NCI-H1436 treated with DMSO at 0.1 percent for 48 hours (cell line): ENCODE data around the gene NIN.

Experiments used
- DNase-seq: peaks from one replicate; lab custom pipeline; 2025; lab: John Stamatoyannopoulos, UW

Gene NIN

DNA sequence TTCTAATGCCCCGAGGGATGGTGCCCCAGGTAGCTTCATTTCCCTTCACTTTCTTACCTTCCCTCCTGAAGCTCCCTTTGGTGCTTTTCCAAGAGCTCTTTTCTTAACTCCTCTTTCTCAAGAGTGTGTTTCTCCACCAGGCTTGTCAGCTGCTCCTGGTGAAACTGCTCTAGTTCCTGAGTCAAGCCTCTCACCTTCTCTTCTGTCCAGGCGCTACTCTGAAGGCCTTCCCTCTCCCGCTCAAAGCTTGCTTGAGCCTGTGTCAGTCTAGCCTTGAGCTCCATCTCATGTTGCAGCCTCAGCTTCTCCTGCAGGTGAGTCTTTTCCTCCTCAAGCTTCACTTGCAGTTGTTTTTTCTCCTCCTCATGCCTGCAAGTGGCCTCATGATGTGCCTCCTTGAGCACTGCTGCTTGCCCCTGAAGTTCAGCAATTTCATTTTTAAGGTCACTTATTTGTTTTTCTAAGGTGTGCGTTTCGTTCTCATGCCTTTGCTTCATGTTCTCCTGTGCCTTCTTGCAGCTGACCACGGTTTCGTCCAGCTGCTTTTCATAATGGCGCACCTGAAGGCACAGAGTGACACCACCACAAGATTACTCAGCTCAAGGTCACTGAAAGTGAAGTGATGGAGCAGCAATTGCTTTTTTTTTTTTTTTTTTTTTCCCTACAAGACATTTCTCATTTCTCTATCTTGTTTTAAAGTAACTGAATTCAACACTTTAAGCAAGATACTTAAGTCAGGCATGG is 71.0 kb downstream of the NIN start:
- no peak for DNase-seq

DNA sequence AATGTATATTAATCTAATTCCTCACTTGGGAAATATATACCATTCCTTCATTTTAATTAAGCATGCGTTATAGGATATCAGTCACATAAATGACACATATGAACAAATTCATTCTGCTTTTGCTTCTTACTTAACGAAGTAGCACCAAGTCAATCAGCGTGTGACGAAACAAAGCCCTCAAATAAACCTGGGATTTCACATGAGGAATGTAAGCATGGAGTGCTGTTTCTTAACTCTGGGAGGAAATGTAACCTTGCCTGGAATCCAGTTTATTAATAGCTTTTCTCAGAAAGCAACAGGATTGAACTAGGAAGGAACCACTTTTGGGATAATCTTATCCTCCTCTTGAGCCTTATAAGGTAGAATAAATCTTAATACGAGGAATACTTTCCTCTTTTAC is 72.0 kb downstream of the NIN start:
- no peak for DNase-seq

GRCh38 chr14:50758305-50758704 is 72.7 kb downstream of the NIN start:
- DNase-seq: no peak

- DNase-seq: no peak
Measured at GRCh38 chr14:50757702-50758101, 73.3 kb downstream of the NIN start.

GRCh38 chr14:50756300-50756699 is 74.7 kb downstream of the NIN start:
- no peak for DNase-seq

- no peak for DNase-seq
Measured at GRCh38 chr14:50750323-50750722, 80.6 kb downstream of the NIN start.

GRCh38 chr14:50745401-50746058 is 85.4 kb downstream of the NIN start:
- DNase-seq: no peak

- DNase-seq: no peak
Measured at GRCh38 chr14:50744231-50744630, 86.7 kb downstream of the NIN start.

GRCh38 chr14:50741567-50741966 is 89.4 kb downstream of the NIN start:
- no peak for DNase-seq

DNA sequence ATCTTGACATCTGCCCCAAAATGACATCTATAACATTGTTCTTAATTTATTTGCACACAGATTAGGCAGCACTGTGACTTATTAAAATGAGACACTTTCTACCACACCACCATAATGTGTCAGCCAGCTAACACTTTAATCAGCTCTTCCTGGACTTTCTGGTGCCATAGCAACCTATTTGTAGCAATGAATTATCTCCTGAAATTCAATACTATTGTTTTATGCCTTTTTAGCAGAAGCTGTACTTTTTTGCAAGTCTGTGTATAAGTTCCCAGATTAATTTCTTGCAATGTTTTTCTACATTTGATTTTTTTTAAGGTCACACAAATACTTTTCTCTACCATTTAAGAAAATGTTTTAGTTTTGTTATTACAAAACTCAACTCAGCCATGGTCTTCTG is 90.1 kb downstream of the NIN start:
- peak; percentile 25 for DNase-seq

GRCh38 chr14:50739186-50739585 is 91.8 kb downstream of the NIN start:
- no peak for DNase-seq

- DNase-seq: no peak
Measured at GRCh38 chr14:50736932-50737419, 94.0 kb downstream of the NIN start.

DNA sequence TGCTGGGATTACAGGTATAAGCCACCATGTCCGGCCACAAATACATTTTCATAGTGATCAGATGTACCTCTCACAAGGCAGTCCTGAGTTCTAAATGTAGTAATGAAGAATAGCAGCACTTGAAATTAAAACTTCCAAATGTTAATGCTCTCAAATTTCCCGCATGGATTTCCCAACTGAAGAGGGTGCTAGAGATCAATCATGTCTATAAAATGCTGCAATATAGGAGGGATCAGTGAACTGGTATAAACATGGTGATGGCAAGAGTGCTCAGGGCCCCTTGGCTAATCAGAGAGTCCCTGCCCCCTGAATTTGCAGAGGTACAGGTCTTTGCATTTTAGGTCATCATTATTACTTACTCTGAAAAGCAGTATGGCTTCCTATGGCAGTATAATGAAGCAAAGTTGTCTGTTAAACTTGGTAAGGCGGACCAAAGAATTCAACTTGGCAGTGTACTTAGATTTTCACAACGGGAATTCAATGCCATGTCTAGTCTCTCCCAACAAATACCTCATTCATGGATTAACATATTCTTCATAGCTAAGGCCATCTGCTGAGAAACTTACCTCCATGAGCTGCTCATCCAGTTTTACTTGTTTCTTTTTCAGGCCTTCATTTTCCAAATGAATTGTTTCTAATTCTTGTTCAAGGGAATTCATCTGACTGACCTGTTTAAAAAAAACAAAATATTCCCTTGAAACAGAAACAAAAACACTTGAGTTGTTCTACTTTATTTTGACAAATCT is 95.8 kb downstream of the NIN start:
- no peak for DNase-seq

GRCh38 chr14:50733494-50733893 is 97.5 kb downstream of the NIN start:
- no peak for DNase-seq

DNA sequence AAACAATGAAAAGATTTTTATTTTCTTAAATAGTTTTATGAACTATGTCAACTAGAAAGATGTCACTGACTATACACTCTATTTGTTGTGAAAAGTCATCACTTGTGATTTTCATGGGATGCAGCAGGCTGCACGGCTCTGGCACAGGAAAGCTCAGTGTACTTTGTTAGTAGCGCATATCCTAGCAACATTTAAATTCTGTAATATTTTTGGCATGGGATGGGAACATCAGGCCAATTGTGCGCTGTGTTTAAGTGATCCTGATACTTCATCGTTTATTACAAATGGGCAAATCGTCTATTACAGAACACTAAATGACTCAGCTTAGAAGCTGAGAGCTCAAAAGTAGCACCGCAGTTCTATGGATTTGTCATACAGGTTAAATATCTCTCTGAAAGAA is 102.1 kb downstream of the NIN start:
- DNase-seq: no peak

DNA sequence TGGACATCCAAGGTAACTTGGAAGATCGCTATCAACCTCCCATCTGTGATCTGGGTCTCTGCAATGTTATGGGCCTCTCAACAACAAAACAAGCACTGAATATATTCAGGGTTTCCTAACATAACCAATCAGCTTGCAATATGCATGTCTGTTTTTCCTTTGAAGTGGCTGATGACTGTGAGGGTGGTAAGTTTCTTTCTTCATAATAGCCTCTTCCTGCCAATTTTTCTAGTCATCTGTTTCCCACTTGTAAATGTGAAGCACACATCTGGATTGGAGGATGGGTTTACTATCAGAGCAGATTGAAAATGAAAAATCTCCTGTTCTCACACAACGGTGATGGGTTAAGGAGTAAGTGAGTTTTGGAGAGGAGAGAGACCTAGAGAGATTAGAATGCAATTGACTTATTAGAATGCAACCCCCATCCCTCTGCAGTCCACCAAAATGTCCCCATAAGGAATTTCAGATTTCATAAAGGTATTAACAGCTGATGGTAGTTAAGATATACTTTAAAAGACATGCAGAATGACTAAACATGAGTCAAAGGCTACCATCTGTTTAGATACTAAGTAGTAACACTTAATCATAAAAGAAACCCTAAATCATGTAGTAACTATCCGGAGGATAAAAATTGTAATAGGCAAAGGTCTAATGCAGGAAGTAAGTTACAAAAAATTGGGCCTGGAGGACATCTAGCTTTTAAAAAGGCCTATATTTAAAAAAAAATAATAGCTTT is 104.4 kb downstream of the NIN start:
- no peak for DNase-seq

DNA sequence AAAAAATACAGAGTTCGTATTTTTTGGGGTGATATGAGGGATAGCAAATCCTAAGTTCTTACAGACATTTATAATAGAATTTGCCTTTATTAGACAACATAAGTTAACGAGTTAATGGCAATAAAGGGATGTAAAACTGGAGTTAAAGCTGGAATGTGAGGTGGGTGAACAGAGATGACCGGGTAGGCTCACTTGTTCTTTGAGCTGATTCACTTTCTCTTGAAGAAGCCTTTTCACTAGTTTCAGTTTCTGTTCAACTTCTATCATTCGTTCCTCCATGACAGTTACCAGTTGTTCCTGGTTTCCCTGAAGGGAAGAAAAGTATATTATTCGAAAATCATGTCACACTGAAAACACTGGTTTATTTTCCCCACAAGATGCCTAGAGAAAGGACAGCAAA is 105.2 kb downstream of the NIN start:
- no peak for DNase-seq

DNA sequence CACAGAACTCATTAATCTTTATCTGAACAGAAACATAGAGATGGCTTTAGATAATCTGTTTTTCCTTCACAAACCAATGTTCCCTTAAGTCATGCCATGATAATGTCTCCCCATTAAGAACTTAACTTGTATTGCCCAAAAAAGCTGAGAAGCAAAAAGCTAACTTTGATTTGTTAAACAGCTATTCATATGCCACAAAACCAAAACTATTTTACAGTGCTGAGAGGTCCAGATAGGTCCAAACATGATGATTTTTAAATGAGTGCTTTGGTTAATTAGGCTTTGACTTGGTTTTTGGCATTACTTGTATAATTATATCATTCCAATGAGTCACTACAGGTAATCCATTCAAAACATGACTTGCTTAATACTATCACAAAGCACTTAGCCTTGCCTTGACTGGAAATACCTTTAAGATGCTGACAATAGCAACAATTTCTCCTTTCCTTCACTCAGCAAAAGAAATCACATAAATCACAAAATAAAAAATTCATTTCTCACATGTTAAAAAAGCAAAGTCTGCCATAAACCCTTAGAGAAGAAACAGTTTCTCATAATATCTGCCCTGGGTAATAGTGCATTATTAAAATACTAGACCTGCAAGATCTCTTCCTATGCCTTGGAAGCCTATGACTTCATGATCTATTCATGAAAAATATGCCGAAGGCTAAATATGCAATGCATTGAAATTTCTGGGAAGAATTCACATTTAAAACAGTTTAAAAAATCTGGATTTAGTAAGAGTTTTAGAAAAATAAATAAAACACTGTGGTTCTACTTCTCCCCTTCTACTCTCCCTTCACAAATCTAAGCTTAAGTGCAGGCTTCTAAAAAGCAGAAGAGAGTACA is 110.8 kb downstream of the NIN start:
- no peak for DNase-seq

DNA sequence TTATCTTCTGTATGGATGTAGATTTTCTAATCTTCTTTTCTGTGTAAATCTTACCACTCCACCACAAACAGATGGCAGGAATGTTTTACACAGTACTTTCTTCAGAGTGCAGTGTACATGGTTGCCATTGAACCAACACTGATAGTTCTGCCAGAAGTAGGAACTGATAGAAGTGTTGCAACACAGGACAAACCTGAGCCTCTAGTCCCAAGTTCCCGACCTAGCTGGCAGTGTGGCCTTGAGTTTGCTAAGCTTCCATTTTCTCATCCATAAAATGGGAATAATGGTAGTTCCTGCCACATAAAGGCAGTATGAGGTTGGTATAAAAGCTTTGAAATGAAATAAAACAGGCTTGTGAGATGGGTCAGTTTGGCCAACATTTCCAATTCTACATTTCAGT is 112.0 kb downstream of the NIN start:
- no peak for DNase-seq

DNA sequence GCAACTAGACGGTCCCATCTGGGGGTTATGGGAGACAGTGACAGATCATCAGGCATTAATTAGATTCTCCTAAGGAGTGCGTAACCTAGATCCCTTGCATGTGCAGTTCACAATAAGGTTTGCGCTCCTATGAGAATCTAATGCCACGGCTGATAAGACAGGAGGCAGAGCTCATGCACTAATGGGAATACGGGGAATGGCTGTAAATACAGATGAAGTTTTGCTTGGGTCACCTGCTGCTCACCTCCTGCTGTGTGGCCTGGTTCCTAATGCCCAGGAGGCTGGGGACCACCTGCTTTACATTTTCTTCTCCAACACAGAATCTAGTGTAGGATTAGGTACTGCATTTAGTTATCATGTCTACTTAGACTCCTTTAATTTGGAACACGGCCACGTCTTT is 113.2 kb downstream of the NIN start:
- DNase-seq: no peak

GRCh38 chr14:50714450-50715073 is 116.4 kb downstream of the NIN start:
- DNase-seq: no peak
